Astrocyte (in vitro differentiated cells and primary cell): Measurements from ENCODE around the gene TNFRSF18. TPM values are rescaled to one million over a fixed set of nuclear protein-coding genes. Genes with fewer than 3 reads are reported as not detected.

ENCODE experiments used
- DNase-seq: peaks from one replicate; pipeline ENCODE4 v3.0.0-alpha.2; 2010; ENCODE audit warnings: low read depth
- FAIRE-seq: peaks from 2 replicates; lab custom pipeline; 2011; peaks lifted over from hg19 to GRCh38; lab: Jason Lieb, UNC
- H2AFZ ChIP-seq: 2 replicates; pipeline ENCODE4 v1.6.0; 2012; ENCODE audit warnings: low read depth, low read length, inconsistent platforms
- H3K27ac ChIP-seq: 2 replicates; pipeline ENCODE4 v1.5.1; 2011; ENCODE audit warnings: low read depth, low read length, inconsistent platforms
- H3K27me3 ChIP-seq: 2 replicates; pipeline ENCODE4 v1.6.0; 2011; ENCODE audit warnings: low read length, inconsistent platforms; ENCODE audit not compliant: insufficient read depth
- H3K36me3 ChIP-seq: 2 replicates; pipeline ENCODE4 v1.5.1; 2011; ENCODE audit warnings: low read length, inconsistent platforms; ENCODE audit not compliant: insufficient read depth
- H3K4me1 ChIP-seq: 2 replicates; pipeline ENCODE4 v1.5.1; 2011; ENCODE audit warnings: low read length, inconsistent platforms; ENCODE audit not compliant: insufficient read depth
- H3K4me2 ChIP-seq: 2 replicates; pipeline ENCODE4 v1.6.0; 2012; ENCODE audit warnings: low read length, inconsistent platforms
- H3K4me3 ChIP-seq: 2 replicates; pipeline ENCODE4 v1.5.1; 2011; ENCODE audit warnings: low read depth, mild to moderate bottlenecking, low read length, inconsistent platforms; ENCODE audit not compliant: insufficient read depth
- H3K79me2 ChIP-seq: 2 replicates; pipeline ENCODE4 v1.6.0; 2012; ENCODE audit warnings: mild to moderate bottlenecking, low read length, inconsistent platforms; ENCODE audit not compliant: insufficient read depth
- H3K9ac ChIP-seq: 2 replicates; pipeline ENCODE4 v1.6.0; 2012; ENCODE audit warnings: mild to moderate bottlenecking, low read length, inconsistent platforms
- H3K9me3 ChIP-seq: 2 replicates; pipeline ENCODE4 v1.5.1; 2012; ENCODE audit warnings: low read depth, mild to moderate bottlenecking, low read length, inconsistent platforms; ENCODE audit not compliant: insufficient read depth
- H4K20me1 ChIP-seq: 2 replicates; pipeline ENCODE4 v1.6.0; 2012; ENCODE audit warnings: low read length, inconsistent platforms; ENCODE audit not compliant: insufficient read depth
- H3K27ac Mint-ChIP-seq: one replicate; pipeline ENCODE4 v1.8.0; 2021; ENCODE audit warnings: mild to moderate bottlenecking, mixed read lengths; ENCODE audit not compliant: unreplicated experiment
- H3K27me3 Mint-ChIP-seq: one replicate; pipeline ENCODE4 v1.8.0; 2021; ENCODE audit warnings: low read depth, mixed read lengths; ENCODE audit not compliant: unreplicated experiment
- H3K36me3 Mint-ChIP-seq: one replicate; pipeline ENCODE4 v1.8.0; 2021; ENCODE audit warnings: low read depth, mixed read lengths; ENCODE audit not compliant: unreplicated experiment
- H3K4me1 Mint-ChIP-seq: one replicate; pipeline ENCODE4 v1.8.0; 2021; ENCODE audit warnings: low read depth, mixed read lengths; ENCODE audit not compliant: unreplicated experiment
- H3K4me3 Mint-ChIP-seq: one replicate; pipeline ENCODE4 v1.8.0; 2021; ENCODE audit warnings: mild to moderate bottlenecking, moderate library complexity, mixed read lengths; ENCODE audit not compliant: unreplicated experiment
- H3K9me3 Mint-ChIP-seq: one replicate; pipeline ENCODE4 v1.8.0; 2021; ENCODE audit warnings: mild to moderate bottlenecking, mixed read lengths; ENCODE audit not compliant: unreplicated experiment
- EZH2 ChIP-seq: IDR thresholded peaks from 2 replicates; pipeline ENCODE4 v1.6.1; 2012; ENCODE audit warnings: mild to moderate bottlenecking, low read length, inconsistent platforms; ENCODE audit not compliant: insufficient read depth
- total RNA-seq: library from RNA; stranded (reverse); gene quantifications from 2 replicates; pipeline ENCODE4 v1.2.1, GENCODE V29; 2021
- TF ChIP-seq, protein P1 (sequence below): IDR thresholded peaks from 2 replicates; pipeline ENCODE4 v1.5.1; 2011; ENCODE audit warnings: low read depth, mild to moderate bottlenecking, inconsistent platforms, low read length, moderate library complexity; ENCODE audit not compliant: insufficient read depth

Gene TNFRSF18
- total RNA-seq, 1 donor from 2014 or later = 0.66 TPM

DNA sequence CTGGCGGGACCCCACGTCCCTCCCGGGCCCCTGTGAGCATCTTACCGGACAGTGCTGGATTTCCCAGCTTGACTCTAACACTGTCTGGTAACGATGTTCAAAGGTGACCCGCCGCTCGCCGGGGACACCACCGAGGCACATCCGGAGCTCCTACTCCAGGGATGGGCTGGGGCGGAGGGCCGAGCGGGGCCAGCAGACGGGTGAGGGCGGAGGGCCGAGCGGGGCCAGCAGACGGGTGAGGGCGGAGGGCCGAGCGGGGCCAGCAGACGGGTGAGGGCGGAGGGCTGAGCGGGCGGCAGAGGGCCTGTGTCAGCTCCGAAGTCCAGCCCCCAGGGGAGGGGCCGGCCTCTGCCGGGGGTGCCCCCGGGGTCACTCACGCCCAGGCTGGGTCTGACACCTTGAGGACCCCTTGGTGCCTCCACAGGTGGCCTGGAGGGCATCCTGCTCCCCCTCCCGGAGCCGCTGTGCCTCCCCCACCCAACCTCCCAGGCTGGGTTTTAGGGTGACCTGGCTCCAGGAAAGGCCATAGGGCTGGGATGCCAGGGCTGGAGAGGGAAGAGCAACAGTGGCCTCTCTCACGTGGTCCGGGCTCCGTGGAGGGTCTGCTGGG, 38.4 kb downstream of the TNFRSF18 start:
- Histone ChIP-seq H3K36me3 (no peaks in the 10 kb centered on the region), H3K79me2 (no peaks in the 10 kb centered on the region), H3K27me3 (peaks cover 4% of the 10 kb centered on the region), H3K4me3 (no peak overlapping the region), H2AFZ (no peak overlapping the region), H3K4me1 (no peaks in the 10 kb centered on the region), H3K4me2 (no peak overlapping the region), H3K9me3 (no peaks in the 10 kb centered on the region), H4K20me1 (no peaks in the 10 kb centered on the region), H3K27ac (no peak overlapping the region), H3K9ac (no peak overlapping the region)
- H3K9me3 Mint-ChIP-seq = no peaks in the 10 kb centered on the region
- H3K27me3 Mint-ChIP-seq = peaks cover 13% of the 10 kb centered on the region
- H3K4me1 Mint-ChIP-seq = peaks cover 6% of the 10 kb centered on the region
- no peak overlapping the region for H3K4me3 Mint-ChIP-seq
- H3K36me3 Mint-ChIP-seq = no peaks in the 10 kb centered on the region
- DNase-seq (no peak), FAIRE-seq (no peak)
- no peak overlapping the region for H3K27ac Mint-ChIP-seq
- TF ChIP-seq, protein P1, sequence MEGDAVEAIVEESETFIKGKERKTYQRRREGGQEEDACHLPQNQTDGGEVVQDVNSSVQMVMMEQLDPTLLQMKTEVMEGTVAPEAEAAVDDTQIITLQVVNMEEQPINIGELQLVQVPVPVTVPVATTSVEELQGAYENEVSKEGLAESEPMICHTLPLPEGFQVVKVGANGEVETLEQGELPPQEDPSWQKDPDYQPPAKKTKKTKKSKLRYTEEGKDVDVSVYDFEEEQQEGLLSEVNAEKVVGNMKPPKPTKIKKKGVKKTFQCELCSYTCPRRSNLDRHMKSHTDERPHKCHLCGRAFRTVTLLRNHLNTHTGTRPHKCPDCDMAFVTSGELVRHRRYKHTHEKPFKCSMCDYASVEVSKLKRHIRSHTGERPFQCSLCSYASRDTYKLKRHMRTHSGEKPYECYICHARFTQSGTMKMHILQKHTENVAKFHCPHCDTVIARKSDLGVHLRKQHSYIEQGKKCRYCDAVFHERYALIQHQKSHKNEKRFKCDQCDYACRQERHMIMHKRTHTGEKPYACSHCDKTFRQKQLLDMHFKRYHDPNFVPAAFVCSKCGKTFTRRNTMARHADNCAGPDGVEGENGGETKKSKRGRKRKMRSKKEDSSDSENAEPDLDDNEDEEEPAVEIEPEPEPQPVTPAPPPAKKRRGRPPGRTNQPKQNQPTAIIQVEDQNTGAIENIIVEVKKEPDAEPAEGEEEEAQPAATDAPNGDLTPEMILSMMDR = no peak
- TF ChIP-seq EZH2 = no peak

DNA sequence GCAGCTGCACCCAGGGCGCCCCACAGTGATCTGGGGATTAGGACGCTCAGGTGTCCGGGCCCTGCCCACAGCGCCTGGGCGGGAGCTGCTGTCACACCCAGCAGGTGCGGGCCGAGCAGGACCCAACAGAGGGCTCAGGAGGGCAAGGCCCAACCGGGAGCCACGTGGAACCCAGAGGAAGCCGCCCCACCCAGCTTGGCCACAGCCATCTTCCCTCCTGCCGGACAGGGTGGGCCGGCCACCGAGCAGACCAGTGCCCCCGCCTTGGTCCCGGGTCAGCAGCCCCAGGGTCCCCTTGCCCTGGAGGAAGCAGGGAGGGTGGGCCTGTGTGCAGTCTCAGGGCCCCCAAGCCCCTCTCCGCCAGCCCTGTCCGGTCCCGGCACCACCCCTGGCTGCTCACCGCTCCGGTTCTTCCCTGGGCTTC, 39.0 kb downstream of the TNFRSF18 start:
- H3K4me2 ChIP-seq = no peak overlapping the region
- H3K36me3 ChIP-seq = no peaks in the 10 kb centered on the region
- peaks cover 3% of the 10 kb centered on the region for H3K27me3 ChIP-seq
- H3K9ac ChIP-seq = no peak overlapping the region
- Mint-ChIP-seq H3K4me1 (peaks cover 6% of the 10 kb centered on the region), H3K27ac (no peak overlapping the region), H3K27me3 (peaks cover 11% of the 10 kb centered on the region), H3K36me3 (no peaks in the 10 kb centered on the region), H3K9me3 (no peaks in the 10 kb centered on the region), H3K4me3 (no peak overlapping the region)
- no peaks in the 10 kb centered on the region for H4K20me1 ChIP-seq
- H3K79me2 ChIP-seq = no peaks in the 10 kb centered on the region
- H2AFZ ChIP-seq = no peak overlapping the region
- no peaks in the 10 kb centered on the region for H3K4me1 ChIP-seq
- H3K27ac ChIP-seq = no peak overlapping the region
- DNase-seq (no peak), FAIRE-seq (no peak)
- no peak overlapping the region for H3K4me3 ChIP-seq
- no peak for TF ChIP-seq EZH2
- TF ChIP-seq, protein P1 = no peak
- H3K9me3 ChIP-seq = no peaks in the 10 kb centered on the region

- Histone ChIP-seq H3K4me3 (no peak overlapping the region), H3K9me3 (no peaks in the 10 kb centered on the region), H3K4me2 (no peak overlapping the region), H2AFZ (no peak overlapping the region), H3K79me2 (no peaks in the 10 kb centered on the region), H3K27ac (no peak overlapping the region), H4K20me1 (no peaks in the 10 kb centered on the region), H3K27me3 (peaks cover 3% of the 10 kb centered on the region), H3K9ac (no peak overlapping the region), H3K4me1 (no peaks in the 10 kb centered on the region), H3K36me3 (no peaks in the 10 kb centered on the region)
- no peak overlapping the region for H3K27ac Mint-ChIP-seq
- FAIRE-seq (no peak), DNase-seq (no peak)
- no peaks in the 10 kb centered on the region for H3K9me3 Mint-ChIP-seq
- H3K27me3 Mint-ChIP-seq = peaks cover 11% of the 10 kb centered on the region
- no peak overlapping the region for H3K4me3 Mint-ChIP-seq
- no peak for TF ChIP-seq EZH2
- TF ChIP-seq, protein P1 = no peak
- H3K36me3 Mint-ChIP-seq = no peaks in the 10 kb centered on the region
- H3K4me1 Mint-ChIP-seq = peaks cover 6% of the 10 kb centered on the region
These were observed 39.6 kb downstream of the TNFRSF18 start for GRCh38 chr1:1166642-1167397.
